NCI-H2107 (cell line): ENCODE measurements around the gene RPS16.

ENCODE experiments used
- DNase-seq: peaks from one replicate; lab custom pipeline; 2025; lab: John Stamatoyannopoulos, UW

RPS16 gene

DNA sequence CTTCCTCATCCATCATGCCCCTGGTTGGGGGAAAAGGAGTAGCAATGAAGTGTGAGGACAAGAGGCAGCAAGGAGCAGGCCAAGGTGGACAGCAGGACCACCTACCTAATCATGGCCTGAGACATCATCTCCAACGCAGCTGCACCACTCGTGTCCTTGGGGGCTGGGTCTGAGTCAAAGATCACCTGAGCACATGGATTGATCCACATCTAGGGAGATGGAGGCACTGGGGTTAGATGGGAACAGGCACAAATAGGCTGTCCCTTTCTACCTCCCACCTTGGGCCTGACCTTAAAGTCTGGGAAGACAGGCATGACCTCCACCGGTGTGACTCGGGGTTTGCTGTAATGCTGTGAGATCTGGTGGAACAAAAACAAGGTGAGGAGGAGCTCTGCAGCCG, 47.1 kb downstream of the RPS16 start:
- no peak for DNase-seq

DNA sequence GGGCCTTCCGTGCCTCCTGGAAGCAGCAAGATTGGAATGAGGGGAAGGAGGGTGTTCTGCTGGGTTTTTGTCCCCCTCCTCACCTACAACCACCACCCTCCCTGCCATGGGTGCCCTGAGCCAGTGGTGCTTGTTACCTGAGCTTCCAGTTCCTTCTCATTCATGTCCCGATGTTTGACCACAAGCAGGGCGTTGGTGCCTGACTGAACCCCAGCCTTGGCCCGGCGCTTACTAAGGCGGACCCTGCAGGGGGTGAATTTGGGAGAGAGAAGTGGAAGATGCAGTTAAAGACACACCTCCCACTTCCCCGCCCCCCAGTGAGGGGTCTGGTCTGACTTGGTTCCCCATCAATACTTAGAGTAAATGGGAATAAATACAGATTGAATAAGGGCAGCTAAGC, 49.2 kb downstream of the RPS16 start:
- DNase-seq = no peak

DNA sequence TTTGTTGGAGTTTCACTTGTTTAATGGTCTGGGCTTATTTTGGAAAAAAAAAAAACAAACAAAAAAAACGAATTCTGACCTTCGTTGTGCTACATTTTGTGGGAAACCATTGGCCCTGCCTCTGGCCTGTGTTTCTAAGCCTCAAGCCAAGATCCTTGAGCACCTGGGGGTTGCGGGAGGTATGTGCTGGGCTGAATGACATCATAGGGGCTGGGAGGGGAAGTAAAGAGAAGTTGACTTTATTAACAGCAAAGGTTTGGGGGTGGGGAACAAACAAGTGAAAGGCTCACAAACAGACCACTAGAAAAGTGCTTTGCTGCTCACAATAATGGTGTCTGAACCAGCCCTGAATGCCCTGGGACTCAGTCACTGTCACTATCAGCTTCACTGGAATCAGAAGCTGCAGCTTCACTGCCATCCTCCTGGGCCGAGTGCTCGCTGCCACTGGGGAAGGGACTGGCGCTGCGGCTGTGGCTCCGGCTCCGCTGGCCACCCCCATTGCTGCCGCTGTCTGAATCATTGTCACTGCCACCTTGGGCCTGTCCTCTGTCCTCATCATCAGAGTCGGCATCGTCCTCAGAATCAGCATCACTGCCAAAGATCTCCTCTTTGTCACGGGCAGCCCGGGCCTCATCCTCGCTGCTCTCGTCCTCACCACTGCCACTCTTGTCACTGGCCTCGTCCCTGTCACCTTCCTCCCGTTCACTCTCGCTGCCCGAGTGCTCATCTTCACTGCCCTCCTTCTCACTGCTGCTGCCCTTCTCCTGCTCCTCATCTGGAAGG, 49.9 kb downstream of the RPS16 start:
- DNase-seq = no peak

DNA sequence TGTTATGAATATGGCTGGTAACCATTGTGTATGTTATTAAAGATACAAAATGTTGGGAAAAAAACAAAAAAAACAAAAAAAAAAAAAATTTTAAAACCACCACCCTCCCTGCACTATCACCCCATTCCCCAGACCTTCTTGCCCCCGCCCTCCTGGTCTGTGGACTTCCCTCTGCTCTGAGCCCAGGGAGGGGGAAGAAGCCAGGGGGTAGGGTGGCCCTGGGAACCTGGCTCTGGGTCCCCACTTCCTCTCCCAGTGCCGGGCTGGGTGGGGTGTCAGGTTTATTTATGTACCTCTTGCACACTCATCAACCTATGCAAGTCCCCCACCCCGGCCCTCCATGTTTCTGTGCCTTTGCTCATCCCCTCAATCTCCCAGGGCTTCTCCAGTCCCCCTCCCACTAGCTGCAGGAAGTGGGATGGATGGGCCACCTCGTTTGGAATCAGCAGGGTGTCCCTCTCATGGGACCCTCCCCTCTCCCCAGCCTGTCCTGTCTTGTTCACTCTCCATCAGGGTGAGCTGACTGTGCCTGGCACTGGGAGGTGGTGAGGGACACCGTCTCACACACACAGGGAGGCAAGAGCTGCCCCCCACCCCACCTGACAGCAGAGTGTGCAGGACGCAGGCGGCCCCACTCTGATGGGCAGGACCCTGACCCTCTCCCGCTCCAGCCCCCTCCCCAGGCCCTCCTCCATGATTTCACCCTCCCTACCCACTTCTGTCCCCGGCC, 50.7 kb downstream of the RPS16 start:
- no peak for DNase-seq
